ENCODE results near the gene PIEZO2.

PIEZO2 gene

GRCh38 chr18:11024928-11025669, 124.3 kb downstream of the PIEZO2 start:
- no peak for DNase-seq

- no peak for DNase-seq
These were observed 127.9 kb downstream of the PIEZO2 start for GRCh38 chr18:11021477-11021876.

- DNase-seq, result no peak
These were observed 128.4 kb downstream of the PIEZO2 start for GRCh38 chr18:11020877-11021414.

GRCh38 chr18:11020161-11020853, 129.1 kb downstream of the PIEZO2 start:
- no peak for DNase-seq

- DNase-seq, result no peak
These were observed 129.9 kb downstream of the PIEZO2 start for GRCh38 chr18:11019295-11020105.

GRCh38 chr18:11009869-11010268, 139.5 kb downstream of the PIEZO2 start:
- no peak for DNase-seq

GRCh38 chr18:11009147-11009546, 140.2 kb downstream of the PIEZO2 start:
- DNase-seq, result no peak

GRCh38 chr18:11008505-11008904, 140.9 kb downstream of the PIEZO2 start:
- DNase-seq, result no peak

- DNase-seq, result no peak
These were observed 143.8 kb downstream of the PIEZO2 start for GRCh38 chr18:11005528-11005927.

- no peak for DNase-seq
These were observed 144.4 kb downstream of the PIEZO2 start for GRCh38 chr18:11004951-11005350.

GRCh38 chr18:11004294-11004693, 145.1 kb downstream of the PIEZO2 start:
- no peak for DNase-seq

- no peak for DNase-seq
These were observed 146.6 kb downstream of the PIEZO2 start for GRCh38 chr18:11002796-11003195.

- DNase-seq, result no peak
These were observed 147.1 kb downstream of the PIEZO2 start for GRCh38 chr18:11002277-11002676.

GRCh38 chr18:11000071-11000470, 149.3 kb downstream of the PIEZO2 start:
- no peak for DNase-seq

- DNase-seq, result no peak
These were observed 151.5 kb downstream of the PIEZO2 start for GRCh38 chr18:10997885-10998284.

- no peak for DNase-seq
These were observed 153.8 kb downstream of the PIEZO2 start for GRCh38 chr18:10995550-10995949.

GRCh38 chr18:10989486-10989885, 159.9 kb downstream of the PIEZO2 start:
- DNase-seq, result no peak

- DNase-seq, result no peak
These were observed 163.7 kb downstream of the PIEZO2 start for GRCh38 chr18:10985689-10986088.

GRCh38 chr18:10979411-10979810, 170.0 kb downstream of the PIEZO2 start:
- DNase-seq, result no peak

- no peak for DNase-seq
These were observed 172.3 kb downstream of the PIEZO2 start for GRCh38 chr18:10977042-10977441.

- no peak for DNase-seq
These were observed 175.7 kb downstream of the PIEZO2 start for GRCh38 chr18:10973567-10974203.

- no peak for DNase-seq
These were observed 177.7 kb downstream of the PIEZO2 start for GRCh38 chr18:10971717-10972116.

GRCh38 chr18:10965119-10965518, 184.2 kb downstream of the PIEZO2 start:
- DNase-seq, result no peak

All from amniotic stem cell (primary cell).